Kidney tubule cell (primary cell): Measurements from ENCODE around the gene ID2.

ENCODE experiments used
- DNase-seq: peaks from one replicate; pipeline ENCODE4 v3.0.0-alpha.2; 2018; ENCODE audit warnings: low spot score

The ID2 gene

GRCh38 chr2:8670580-8670979, 11.3 kb upstream of the ID2 start:
- DNase-seq = no peak

GRCh38 chr2:8671176-8671575, 10.7 kb upstream of the ID2 start:
- DNase-seq = no peak

- no peak for DNase-seq
Measured at GRCh38 chr2:8671802-8672201, 10.1 kb upstream of the ID2 start.

- no peak for DNase-seq
Measured at GRCh38 chr2:8672940-8673339, 8.9 kb upstream of the ID2 start.

GRCh38 chr2:8673381-8673780, 8.5 kb upstream of the ID2 start:
- DNase-seq = no peak

GRCh38 chr2:8674420-8675009, 7.3 kb upstream of the ID2 start:
- no peak for DNase-seq

GRCh38 chr2:8675543-8675942, 6.3 kb upstream of the ID2 start:
- DNase-seq = no peak

GRCh38 chr2:8676191-8676920, 5.5 kb upstream of the ID2 start:
- DNase-seq = peak; percentile 61

GRCh38 chr2:8676921-8677645, 4.8 kb upstream of the ID2 start:
- peak; percentile 47 for DNase-seq

- DNase-seq = peak; percentile 65
Measured at GRCh38 chr2:8677646-8678592, 3.9 kb upstream of the ID2 start.

GRCh38 chr2:8678731-8679566, 2.9 kb upstream of the ID2 start:
- DNase-seq = peak; percentile 96

GRCh38 chr2:8679567-8679826, 2.4 kb upstream of the ID2 start:
- DNase-seq = peak; percentile 61

- DNase-seq = peak; percentile 96
Measured at GRCh38 chr2:8679827-8680731, 1.8 kb upstream of the ID2 start.

- peak; percentile 73 for DNase-seq
Measured at GRCh38 chr2:8680822-8681760, 765 bp upstream of the ID2 start.

- DNase-seq = peak; percentile 49
Measured at GRCh38 chr2:8682719-8683667, 1.1 kb downstream of the ID2 start.

GRCh38 chr2:8684540-8684877, 2.7 kb downstream of the ID2 start:
- DNase-seq = peak; percentile 58

- DNase-seq = peak; percentile 68
Measured at GRCh38 chr2:8684878-8685696, 3.2 kb downstream of the ID2 start.
